Tibial nerve (tissue), 3 donors: ENCODE data around the gene CD48.

Experiments
- POLR2A ChIP-seq, 2 donors: fragments of 450-650 bp; IDR thresholded peaks; one replicate each; pipeline ENCODE4 v1.6.1; 2017; ENCODE audit warnings: antibody characterized with exemption in 2 of 2, mild to moderate bottlenecking in 2 of 2, moderate library complexity in 2 of 2
- TF ChIP-seq, protein P1 (sequence below), 5 experiments: fragments of 200-600 bp in 3 of 5; fragments of 450-650 bp in 2 of 5; sonication (generic) in 3 of 5; IDR thresholded peaks; one replicate each; pipeline ENCODE4 v1.5.1; 2016 to 2019; ENCODE audit warnings: antibody characterized with exemption in 5 of 5, mild to moderate bottlenecking in 3 of 5, moderate library complexity in 2 of 5

DNA sequence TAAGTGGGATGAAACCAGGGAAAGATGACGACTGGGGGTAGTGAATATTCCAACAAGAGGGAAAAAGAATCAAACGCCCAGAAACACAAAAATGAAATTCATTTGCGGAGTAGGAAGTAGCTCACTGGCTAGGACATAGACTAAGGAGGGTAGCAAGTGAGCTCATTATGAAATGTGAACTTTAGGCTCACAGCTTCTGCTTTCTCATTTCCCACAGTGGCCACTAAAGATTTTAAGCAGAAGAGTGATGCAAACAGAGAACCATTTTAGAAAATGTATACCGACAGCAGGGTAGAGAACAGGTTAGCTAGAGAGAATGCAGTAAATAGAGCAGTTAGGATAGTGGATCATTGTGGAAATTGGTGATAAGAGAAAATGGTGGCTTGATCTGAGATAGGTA, 3.5 kb downstream of the CD48 start:
- TF ChIP-seq POLR2A (IDR thresholded peaks at IDR 0.05) = no peak
- TF ChIP-seq, protein P1, sequence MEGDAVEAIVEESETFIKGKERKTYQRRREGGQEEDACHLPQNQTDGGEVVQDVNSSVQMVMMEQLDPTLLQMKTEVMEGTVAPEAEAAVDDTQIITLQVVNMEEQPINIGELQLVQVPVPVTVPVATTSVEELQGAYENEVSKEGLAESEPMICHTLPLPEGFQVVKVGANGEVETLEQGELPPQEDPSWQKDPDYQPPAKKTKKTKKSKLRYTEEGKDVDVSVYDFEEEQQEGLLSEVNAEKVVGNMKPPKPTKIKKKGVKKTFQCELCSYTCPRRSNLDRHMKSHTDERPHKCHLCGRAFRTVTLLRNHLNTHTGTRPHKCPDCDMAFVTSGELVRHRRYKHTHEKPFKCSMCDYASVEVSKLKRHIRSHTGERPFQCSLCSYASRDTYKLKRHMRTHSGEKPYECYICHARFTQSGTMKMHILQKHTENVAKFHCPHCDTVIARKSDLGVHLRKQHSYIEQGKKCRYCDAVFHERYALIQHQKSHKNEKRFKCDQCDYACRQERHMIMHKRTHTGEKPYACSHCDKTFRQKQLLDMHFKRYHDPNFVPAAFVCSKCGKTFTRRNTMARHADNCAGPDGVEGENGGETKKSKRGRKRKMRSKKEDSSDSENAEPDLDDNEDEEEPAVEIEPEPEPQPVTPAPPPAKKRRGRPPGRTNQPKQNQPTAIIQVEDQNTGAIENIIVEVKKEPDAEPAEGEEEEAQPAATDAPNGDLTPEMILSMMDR (IDR thresholded peaks at IDR 0.05) = no peak
